ENCODE data around the gene PCOLCE2.
"Not testable (repeated sequence)": the region's sequence is repeated elsewhere in the genome, so short reads cannot be mapped to it uniquely, and the experiment has no call there.

Gene PCOLCE2

GRCh38 chr3:142888099-142888480 lies 793 bp downstream of the PCOLCE2 start:
- H3K27ac Mint-ChIP-seq: no peak overlapping the region
- H3K9me3 Mint-ChIP-seq: no peaks in the 10 kb centered on the region
- H3K36me3 Mint-ChIP-seq (ENCODE audit: low read depth): no peaks in the 10 kb centered on the region
- peak overlapping the region; percentile 50 for H3K4me3 Mint-ChIP-seq
- peaks cover 9% of the 10 kb centered on the region for H3K4me1 Mint-ChIP-seq (ENCODE audit: low read depth)
- peaks cover 68% of the 10 kb centered on the region for H3K27me3 Mint-ChIP-seq (ENCODE audit: low read depth)

GRCh38 chr3:142886940-142887339 lies 1.9 kb downstream of the PCOLCE2 start:
- Mint-ChIP-seq H3K27me3 (ENCODE audit: low read depth) (peaks cover 66% of the 10 kb centered on the region), H3K36me3 (ENCODE audit: low read depth) (no peaks in the 10 kb centered on the region), H3K9me3 (no peaks in the 10 kb centered on the region), H3K27ac (no peak overlapping the region), H3K4me1 (ENCODE audit: low read depth) (peaks cover 9% of the 10 kb centered on the region), H3K4me3 (no peak overlapping the region)

GRCh38 chr3:142886021-142886420 lies 2.9 kb downstream of the PCOLCE2 start:
- H3K27me3 Mint-ChIP-seq (ENCODE audit: low read depth): peaks cover 66% of the 10 kb centered on the region
- no peak overlapping the region for H3K4me3 Mint-ChIP-seq
- H3K36me3 Mint-ChIP-seq (ENCODE audit: low read depth): no peaks in the 10 kb centered on the region
- no peak overlapping the region for H3K27ac Mint-ChIP-seq
- H3K9me3 Mint-ChIP-seq: no peaks in the 10 kb centered on the region
- H3K4me1 Mint-ChIP-seq (ENCODE audit: low read depth): peaks cover 9% of the 10 kb centered on the region

GRCh38 chr3:142884531-142884930 lies 4.4 kb downstream of the PCOLCE2 start:
- Mint-ChIP-seq H3K4me3 (no peak overlapping the region), H3K27me3 (ENCODE audit: low read depth) (peaks cover 57% of the 10 kb centered on the region)

GRCh38 chr3:142883534-142883933 lies 5.3 kb downstream of the PCOLCE2 start:
- not testable (repeated sequence) for H3K27ac Mint-ChIP-seq, H3K4me3 Mint-ChIP-seq
- H3K27me3 Mint-ChIP-seq (ENCODE audit: low read depth): peaks cover 53% of the 10 kb centered on the region

More at GRCh38 chr3:142884531-142884930, 4.4 kb downstream of the PCOLCE2 start:
- H3K9me3 Mint-ChIP-seq: no peaks in the 10 kb centered on the region
- H3K27ac Mint-ChIP-seq: no peak overlapping the region
- H3K36me3 Mint-ChIP-seq (ENCODE audit: low read depth): no peaks in the 10 kb centered on the region
- peaks cover 8% of the 10 kb centered on the region for H3K4me1 Mint-ChIP-seq (ENCODE audit: low read depth)

GRCh38 chr3:142881445-142882224 lies 7.2 kb downstream of the PCOLCE2 start:
- Mint-ChIP-seq H3K27me3 (ENCODE audit: low read depth) (peaks cover 34% of the 10 kb centered on the region), H3K27ac (no peak overlapping the region), H3K4me3 (no peak overlapping the region), H3K9me3 (no peaks in the 10 kb centered on the region), H3K36me3 (ENCODE audit: low read depth) (no peaks in the 10 kb centered on the region), H3K4me1 (ENCODE audit: low read depth) (no peaks in the 10 kb centered on the region)

More at GRCh38 chr3:142883534-142883933, 5.3 kb downstream of the PCOLCE2 start:
- not testable (repeated sequence) for H3K4me1 Mint-ChIP-seq (ENCODE audit: low read depth); H3K36me3 Mint-ChIP-seq (ENCODE audit: low read depth); H3K9me3 Mint-ChIP-seq

GRCh38 chr3:142878649-142879300 lies 10.1 kb downstream of the PCOLCE2 start:
- Mint-ChIP-seq H3K4me1 (ENCODE audit: low read depth) (no peaks in the 10 kb centered on the region), H3K36me3 (ENCODE audit: low read depth) (no peaks in the 10 kb centered on the region), H3K4me3 (no peak overlapping the region), H3K27me3 (ENCODE audit: low read depth) (peaks cover 10% of the 10 kb centered on the region), H3K9me3 (no peaks in the 10 kb centered on the region), H3K27ac (no peak overlapping the region)

- Mint-ChIP-seq H3K27ac (no peak overlapping the region), H3K36me3 (ENCODE audit: low read depth) (no peaks in the 10 kb centered on the region), H3K9me3 (no peaks in the 10 kb centered on the region), H3K4me3 (no peak overlapping the region), H3K27me3 (ENCODE audit: low read depth) (peaks cover 6% of the 10 kb centered on the region), H3K4me1 (ENCODE audit: low read depth) (no peaks in the 10 kb centered on the region)
These were observed 12.5 kb downstream of the PCOLCE2 start for GRCh38 chr3:142876417-142876816.

- H3K36me3 Mint-ChIP-seq (ENCODE audit: low read depth): no peaks in the 10 kb centered on the region
- H3K9me3 Mint-ChIP-seq: no peaks in the 10 kb centered on the region
- no peaks in the 10 kb centered on the region for H3K4me1 Mint-ChIP-seq (ENCODE audit: low read depth)
- H3K27me3 Mint-ChIP-seq (ENCODE audit: low read depth): peaks cover 3% of the 10 kb centered on the region
- H3K27ac Mint-ChIP-seq: no peak overlapping the region
- H3K4me3 Mint-ChIP-seq: no peak overlapping the region
These were observed 13.2 kb downstream of the PCOLCE2 start for GRCh38 chr3:142875583-142876207.

- Mint-ChIP-seq H3K27ac (no peak overlapping the region), H3K4me3 (no peak overlapping the region), H3K4me1 (ENCODE audit: low read depth) (no peaks in the 10 kb centered on the region), H3K27me3 (ENCODE audit: low read depth) (peaks cover 3% of the 10 kb centered on the region), H3K9me3 (no peaks in the 10 kb centered on the region), H3K36me3 (ENCODE audit: low read depth) (no peaks in the 10 kb centered on the region)
These were observed 13.8 kb downstream of the PCOLCE2 start for GRCh38 chr3:142875099-142875498.

GRCh38 chr3:142868382-142868781 lies 20.5 kb downstream of the PCOLCE2 start:
- not testable (repeated sequence) for H3K27ac Mint-ChIP-seq; H3K36me3 Mint-ChIP-seq (ENCODE audit: low read depth); H3K4me3 Mint-ChIP-seq; H3K27me3 Mint-ChIP-seq (ENCODE audit: low read depth); H3K9me3 Mint-ChIP-seq; H3K4me1 Mint-ChIP-seq (ENCODE audit: low read depth)

- H3K9me3 Mint-ChIP-seq: no peaks in the 10 kb centered on the region
- H3K36me3 Mint-ChIP-seq (ENCODE audit: low read depth): no peaks in the 10 kb centered on the region
- peaks cover 4% of the 10 kb centered on the region for H3K4me1 Mint-ChIP-seq (ENCODE audit: low read depth)
- no peak overlapping the region for H3K4me3 Mint-ChIP-seq
- H3K27ac Mint-ChIP-seq: no peak overlapping the region
- no peaks in the 10 kb centered on the region for H3K27me3 Mint-ChIP-seq (ENCODE audit: low read depth)
These were observed 21.8 kb downstream of the PCOLCE2 start for GRCh38 chr3:142866841-142867631.

- H3K27me3 Mint-ChIP-seq (ENCODE audit: low read depth): peaks cover 13% of the 10 kb centered on the region
- H3K4me3 Mint-ChIP-seq: no peak overlapping the region
- peaks cover 4% of the 10 kb centered on the region for H3K4me1 Mint-ChIP-seq (ENCODE audit: low read depth)
- no peaks in the 10 kb centered on the region for H3K9me3 Mint-ChIP-seq
- no peak overlapping the region for H3K27ac Mint-ChIP-seq
- H3K36me3 Mint-ChIP-seq (ENCODE audit: low read depth): no peaks in the 10 kb centered on the region
These were observed 24.7 kb downstream of the PCOLCE2 start for GRCh38 chr3:142863930-142864920.

Measured in T-helper 1 cell treated with Interleukin-12 subunit alpha and Interleukin-12 subunit beta and Interleukin-4 antibody, amounts not matched to agents 30 μg/mL and 1 μg/mL, for 36 hours (primary cell).